ENCODE data around the gene ZFYVE9.

The ZFYVE9 gene

GRCh38 chr1:52112489-52112888 lies 29.4 kb upstream of the ZFYVE9 start:
- no peak for TF ChIP-seq CTCF (IDR thresholded peaks at IDR 0.05; ENCODE audit: low read depth, low read length, missing control alignments)
- no peak overlapping the region for H3K4me3 ChIP-seq (ENCODE audit: low read depth, low read length)
- DNase-seq (ENCODE audit: low read depth), result no peak

- no peak for DNase-seq (ENCODE audit: low read depth)
- TF ChIP-seq CTCF (IDR thresholded peaks at IDR 0.05; ENCODE audit: low read depth, low read length, missing control alignments), result no peak
- H3K4me3 ChIP-seq (ENCODE audit: low read depth, low read length), result no peak overlapping the region
Measured at GRCh38 chr1:52119301-52120079, 22.4 kb upstream of the ZFYVE9 start.

- no peak for TF ChIP-seq CTCF (IDR thresholded peaks at IDR 0.05; ENCODE audit: low read depth, low read length, missing control alignments)
- H3K4me3 ChIP-seq (ENCODE audit: low read depth, low read length), result no peak overlapping the region
- DNase-seq (ENCODE audit: low read depth), result no peak
Measured at GRCh38 chr1:52122384-52122783, 19.5 kb upstream of the ZFYVE9 start.

GRCh38 chr1:52123622-52124021 lies 18.3 kb upstream of the ZFYVE9 start:
- no peak for DNase-seq (ENCODE audit: low read depth)
- no peak overlapping the region for H3K4me3 ChIP-seq (ENCODE audit: low read depth, low read length)
- no peak for TF ChIP-seq CTCF (IDR thresholded peaks at IDR 0.05; ENCODE audit: low read depth, low read length, missing control alignments)

- no peak for TF ChIP-seq CTCF (IDR thresholded peaks at IDR 0.05; ENCODE audit: low read depth, low read length, missing control alignments)
- no peak for DNase-seq (ENCODE audit: low read depth)
- H3K4me3 ChIP-seq (ENCODE audit: low read depth, low read length), result no peak overlapping the region
Measured at GRCh38 chr1:52125736-52126359, 16.0 kb upstream of the ZFYVE9 start.

- peak; percentile 52 for TF ChIP-seq CTCF (IDR thresholded peaks at IDR 0.05; ENCODE audit: low read depth, low read length, missing control alignments)
- H3K4me3 ChIP-seq (ENCODE audit: low read depth, low read length), result no peak overlapping the region
- DNase-seq (ENCODE audit: low read depth), result no peak
Measured at GRCh38 chr1:52127181-52128180, 14.4 kb upstream of the ZFYVE9 start.
